HG03520 (cell line): ENCODE data around the gene DPH3.
"Not testable (repeated sequence)": the region's sequence is repeated elsewhere in the genome, so short reads cannot be mapped to it uniquely, and the experiment has no call there.

Experiments
- ATAC-seq: cut with Tn5 transposase; IDR thresholded peaks from one replicate; pipeline ENCODE4 v1.9.1; 2021; ENCODE audit warnings: mild to moderate bottlenecking, moderate library complexity; ENCODE audit not compliant: unreplicated experiment

The DPH3 gene

GRCh38 chr3:16264708-16265454 is at the start of gene DPH3, which contains the start of gene OXNAD1:
DPH3 (minus strand) TSS chr3:16264943; CDS start chr3:16264876, 67 bp downstream.
OXNAD1 (plus strand) TSS chr3:16265212; CDS start chr3:16270953, 5,741 bp downstream.
- peak; percentile 99 for ATAC-seq

DNA sequence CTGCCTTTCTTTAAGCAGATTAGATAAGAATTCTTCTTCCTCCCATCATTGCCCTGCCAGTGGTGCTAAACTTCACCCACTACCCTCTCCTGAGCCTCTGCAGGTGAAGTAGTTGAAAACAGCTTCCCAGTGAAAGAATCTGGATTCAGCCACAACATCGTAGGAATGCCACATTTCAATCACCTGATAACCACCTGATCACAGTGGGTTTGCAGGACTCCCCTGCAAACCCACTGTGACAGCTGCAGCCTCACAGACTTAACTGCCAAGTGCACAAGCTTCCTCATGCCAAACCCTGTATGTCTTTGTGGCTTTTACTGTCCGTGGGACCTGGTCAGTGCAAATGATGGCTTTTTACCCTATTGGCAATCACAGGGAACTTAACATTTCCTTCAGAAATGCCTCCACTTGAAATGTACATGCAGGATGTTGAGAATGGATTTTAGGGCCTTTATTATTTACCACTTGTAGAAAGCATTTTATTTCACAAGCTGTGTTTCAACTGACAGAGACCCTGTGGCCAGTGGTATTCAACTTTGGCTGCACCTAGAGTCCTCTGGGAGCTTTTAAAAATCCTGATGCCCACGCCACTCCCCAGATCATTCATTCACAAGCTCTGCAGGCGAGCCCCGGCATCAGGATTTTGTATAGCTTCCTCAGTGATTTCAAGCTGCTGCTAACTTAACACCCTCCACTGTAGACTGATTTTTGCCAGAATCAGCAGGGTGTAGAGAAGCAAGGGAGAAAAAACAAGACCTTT is 49.3 kb upstream of the DPH3 start:
- no peak for ATAC-seq

DNA sequence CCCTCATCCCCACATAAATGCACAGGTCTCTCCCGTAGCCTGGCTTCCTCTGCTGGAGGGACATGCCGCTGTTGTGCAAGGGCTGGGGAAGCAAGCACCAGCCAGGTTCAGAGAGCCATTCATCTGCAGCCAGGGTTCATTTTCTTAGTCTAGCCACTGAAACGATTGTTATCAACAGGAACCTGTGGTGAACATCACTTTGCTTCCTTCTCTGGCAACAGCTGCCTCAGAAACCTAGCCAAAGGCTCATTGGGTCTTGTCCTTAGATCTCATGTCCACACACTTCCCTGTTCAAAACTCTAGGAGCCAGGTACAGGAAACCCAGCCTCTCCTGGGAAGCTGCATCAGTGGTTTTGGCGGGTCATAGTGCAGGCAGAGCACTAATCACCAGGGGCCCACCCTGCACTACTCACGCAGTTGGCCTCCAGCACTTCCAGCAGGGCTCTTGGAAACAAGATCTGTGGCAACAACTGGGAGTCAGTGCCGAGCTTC is 47.3 kb upstream of the DPH3 start:
- ATAC-seq = peak; percentile 54

DNA sequence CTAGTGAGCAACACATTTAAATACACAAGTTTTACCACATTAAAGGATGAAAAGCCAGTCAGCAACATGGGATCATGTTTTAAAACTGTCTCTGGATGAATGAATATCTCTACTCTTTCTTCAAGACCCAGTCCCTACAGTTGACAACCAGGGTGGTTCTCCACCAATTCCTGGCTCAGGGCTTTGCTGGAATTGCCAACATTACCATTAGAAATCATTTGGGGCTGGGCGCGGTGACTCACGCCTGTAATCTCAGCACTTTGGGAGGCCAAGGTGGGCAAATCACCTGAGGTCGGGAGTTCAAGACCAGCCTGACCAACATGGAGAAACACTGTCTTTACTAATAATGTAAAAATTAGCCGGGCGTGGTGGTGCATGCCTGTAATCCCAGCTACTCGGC is 45.7 kb upstream of the DPH3 start:
- not testable (repeated sequence) for ATAC-seq

GRCh38 chr3:16309558-16309957 is 44.8 kb upstream of the DPH3 start:
- peak; percentile 90 for ATAC-seq

DNA sequence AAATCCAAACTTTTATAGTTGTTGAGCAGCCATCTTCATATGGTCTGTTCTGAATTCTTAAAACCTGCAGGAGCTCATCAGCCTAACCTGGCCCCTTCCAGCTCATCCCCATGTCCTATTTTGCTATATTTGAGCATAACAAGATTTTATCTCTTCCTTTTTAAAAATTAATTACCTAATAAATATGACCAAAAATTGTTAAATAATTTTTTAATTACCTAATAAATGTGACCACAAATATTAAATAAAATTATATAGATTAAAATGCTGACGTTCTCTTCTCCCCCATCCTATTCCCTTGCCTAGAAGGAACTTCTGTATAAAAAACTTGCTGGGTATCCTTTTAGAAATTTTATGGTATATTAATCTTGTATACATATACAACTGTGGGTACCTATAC is 44.0 kb upstream of the DPH3 start:
- no peak for ATAC-seq

DNA sequence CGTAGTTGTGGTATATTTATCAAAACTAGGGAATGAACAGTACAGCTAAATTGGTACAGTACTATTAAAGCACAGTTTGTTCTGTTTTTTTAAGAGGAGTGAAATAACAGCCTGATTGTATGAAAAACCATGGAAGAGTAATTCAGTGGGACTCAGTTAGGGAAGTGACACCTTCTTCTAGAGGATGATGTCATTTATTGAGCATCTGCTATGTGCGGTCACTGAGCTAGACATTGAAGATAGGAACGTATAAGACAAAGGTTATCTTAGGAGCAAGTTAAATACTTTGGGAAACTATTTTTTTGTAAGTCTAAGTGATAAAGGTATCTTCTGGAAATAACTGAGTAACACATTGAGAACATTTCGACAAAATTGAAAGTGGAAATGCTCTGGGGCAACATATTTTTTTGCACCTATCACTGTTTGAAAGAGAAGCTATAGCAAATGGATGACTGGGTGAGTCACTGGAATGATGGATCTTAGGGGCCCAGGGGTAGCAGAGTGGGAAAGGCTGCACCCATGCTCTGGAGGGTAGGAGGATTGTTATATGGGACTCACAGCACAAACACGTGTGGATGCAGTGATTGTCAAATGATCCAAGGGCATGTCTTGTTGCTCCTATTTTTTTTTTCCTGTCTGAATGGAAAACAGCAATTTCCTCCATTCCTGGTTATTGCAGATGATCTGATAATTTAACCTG is 43.2 kb upstream of the DPH3 start:
- no peak for ATAC-seq

- no peak for ATAC-seq
Measured at GRCh38 chr3:16305111-16305541, 40.4 kb upstream of the DPH3 start.

GRCh38 chr3:16304061-16305010 is 39.6 kb upstream of the DPH3 start:
- no peak for ATAC-seq

DNA sequence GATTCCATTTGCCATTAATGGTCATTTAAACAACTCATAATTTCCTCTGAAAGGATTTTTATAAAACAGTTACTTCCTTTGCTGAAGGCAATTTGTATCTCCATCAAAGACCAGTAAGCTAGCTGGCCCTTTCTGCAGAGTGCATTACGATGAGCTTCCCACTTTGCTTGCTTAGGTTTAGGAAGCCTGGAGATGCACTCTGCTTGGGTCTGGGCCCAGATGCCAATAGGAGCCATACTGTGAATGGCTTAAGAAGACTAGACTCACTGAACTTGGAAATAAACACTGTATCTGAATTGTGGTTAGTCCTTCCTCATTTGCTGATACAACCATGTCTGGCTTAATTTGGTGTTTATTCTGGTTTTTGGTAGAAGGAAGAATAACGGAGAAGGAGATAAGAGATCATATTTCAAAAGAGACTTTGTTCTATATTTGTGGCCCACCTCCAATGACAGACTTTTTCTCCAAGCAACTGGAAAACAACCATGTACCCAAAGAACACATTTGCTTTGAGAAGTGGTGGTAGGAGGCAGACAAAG is 38.4 kb upstream of the DPH3 start:
- ATAC-seq = no peak

DNA sequence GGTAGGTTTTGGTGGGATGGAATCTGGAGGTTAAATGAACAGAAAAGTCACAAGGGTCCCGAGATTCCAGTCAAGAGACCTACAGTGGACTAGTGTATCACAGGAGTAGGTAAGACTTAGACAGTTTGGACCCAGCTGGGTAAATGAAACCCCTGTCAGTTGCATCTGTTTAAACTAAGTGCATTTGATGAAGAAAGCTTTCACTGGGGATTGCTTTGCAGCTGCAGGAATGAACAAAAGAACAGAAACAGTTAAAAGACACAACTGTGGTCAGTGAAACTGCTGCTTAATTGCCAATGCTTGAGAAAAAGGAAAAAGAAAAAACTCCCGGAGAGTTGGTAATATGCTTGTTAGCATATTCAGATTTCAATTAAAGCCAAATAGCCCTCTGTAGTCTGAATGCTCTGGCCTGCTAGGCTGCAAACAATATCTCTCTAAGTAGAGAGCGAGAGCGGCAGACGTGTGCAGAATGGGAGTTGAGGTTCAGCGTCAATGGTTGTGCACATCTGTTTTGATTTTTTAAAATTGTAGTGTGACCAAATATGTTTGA is 37.4 kb upstream of the DPH3 start:
- ATAC-seq = no peak

DNA sequence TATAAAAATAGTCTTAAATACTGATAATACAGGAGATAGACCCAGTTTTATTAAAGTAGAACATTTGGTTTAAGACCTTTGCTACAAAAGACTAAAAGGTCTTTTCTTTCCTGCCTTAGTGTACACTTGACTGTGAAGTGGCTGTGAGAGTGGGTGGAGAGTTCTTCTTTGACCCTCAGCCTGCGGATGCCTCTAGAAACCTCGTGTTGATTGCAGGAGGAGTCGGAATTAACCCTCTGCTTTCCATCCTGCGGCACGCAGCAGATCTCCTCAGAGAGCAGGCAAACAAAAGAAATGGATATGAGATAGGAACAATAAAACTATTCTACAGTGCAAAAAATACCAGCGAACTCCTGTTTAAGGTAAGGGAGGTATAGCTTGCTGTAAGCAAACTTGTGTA is 36.8 kb upstream of the DPH3 start:
- no peak for ATAC-seq

DNA sequence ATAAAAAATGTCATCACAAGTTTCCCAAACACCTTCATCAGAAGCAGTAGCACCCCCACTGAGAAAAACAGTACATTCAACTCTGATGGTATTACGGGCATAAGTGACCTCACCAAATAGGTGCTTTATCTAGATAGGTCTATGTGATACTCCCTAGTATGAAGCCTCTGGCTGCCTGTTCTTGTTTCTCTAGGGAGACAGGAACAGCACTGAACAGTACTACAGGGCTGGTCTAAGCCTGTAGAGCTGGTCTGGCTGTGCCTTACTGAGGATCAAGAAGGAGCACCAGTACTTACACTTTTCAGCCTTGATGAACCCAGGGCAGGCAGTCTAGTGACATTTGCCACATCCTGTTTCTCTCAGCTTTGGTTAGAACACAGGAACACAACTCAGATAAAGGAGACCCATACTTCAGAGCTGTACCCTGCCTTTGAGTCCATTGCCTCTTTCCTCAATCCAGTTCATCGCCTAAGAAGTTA is 36.2 kb upstream of the DPH3 start:
- peak; percentile 50 for ATAC-seq

- ATAC-seq = no peak
Measured at GRCh38 chr3:16300307-16300706, 35.6 kb upstream of the DPH3 start.

DNA sequence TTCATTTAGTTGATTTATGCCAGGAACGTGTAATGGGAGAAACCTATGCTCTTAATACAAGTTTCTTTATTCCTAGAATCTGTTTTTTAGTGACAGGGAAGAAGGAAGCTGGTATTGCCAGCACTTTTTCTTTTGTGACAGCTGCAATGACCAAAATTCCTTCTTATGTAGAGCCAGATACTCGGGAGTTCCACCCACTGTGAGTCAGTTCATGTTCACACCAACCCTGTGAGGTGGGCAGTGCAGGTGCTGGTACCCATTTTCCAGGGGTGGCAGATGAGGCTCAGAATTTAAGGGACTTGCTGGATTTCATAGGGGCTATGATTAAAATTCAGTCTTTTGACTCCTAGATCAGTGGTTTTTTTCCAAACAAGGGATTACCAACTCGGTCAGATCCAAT is 35.0 kb upstream of the DPH3 start:
- ATAC-seq = no peak

DNA sequence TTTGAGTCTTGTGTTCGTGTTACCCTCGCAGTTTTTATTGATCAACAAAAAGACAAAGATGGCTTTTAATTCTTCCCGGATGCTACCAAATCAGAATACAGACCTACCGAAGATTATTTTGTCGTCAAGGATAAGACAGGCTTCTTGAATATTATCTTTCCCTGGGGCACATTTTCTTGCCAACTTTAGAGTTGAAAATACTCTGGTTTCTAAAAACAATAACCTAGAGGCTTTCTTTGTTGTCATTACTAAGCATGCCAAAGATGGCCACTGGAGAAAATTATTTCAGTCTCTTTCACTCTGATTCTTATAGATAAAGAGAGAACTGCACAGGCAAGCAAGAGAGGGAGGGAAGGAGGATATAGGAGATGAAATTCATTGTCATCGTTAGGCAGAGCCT is 34.1 kb upstream of the DPH3 start:
- no peak for ATAC-seq

- no peak for ATAC-seq
Measured at GRCh38 chr3:16297997-16298885, 33.5 kb upstream of the DPH3 start.

GRCh38 chr3:16295298-16295890 is 30.7 kb upstream of the DPH3 start:
- no peak for ATAC-seq
